22Rv1 (cell line): ENCODE data around the gene GCLM.

Experiments
- ZFX ChIP-seq: fragments of 450-650 bp; IDR thresholded peaks from 2 replicates; pipeline ENCODE4 v1.6.1; 2017; ENCODE audit warnings: antibody characterized with exemption, borderline replicate concordance
- TF ChIP-seq, protein P1 (sequence below): fragments of 450-650 bp; IDR thresholded peaks from 2 replicates; pipeline ENCODE4 v1.5.1; 2017; ENCODE audit warnings: mild to moderate bottlenecking

DNA sequence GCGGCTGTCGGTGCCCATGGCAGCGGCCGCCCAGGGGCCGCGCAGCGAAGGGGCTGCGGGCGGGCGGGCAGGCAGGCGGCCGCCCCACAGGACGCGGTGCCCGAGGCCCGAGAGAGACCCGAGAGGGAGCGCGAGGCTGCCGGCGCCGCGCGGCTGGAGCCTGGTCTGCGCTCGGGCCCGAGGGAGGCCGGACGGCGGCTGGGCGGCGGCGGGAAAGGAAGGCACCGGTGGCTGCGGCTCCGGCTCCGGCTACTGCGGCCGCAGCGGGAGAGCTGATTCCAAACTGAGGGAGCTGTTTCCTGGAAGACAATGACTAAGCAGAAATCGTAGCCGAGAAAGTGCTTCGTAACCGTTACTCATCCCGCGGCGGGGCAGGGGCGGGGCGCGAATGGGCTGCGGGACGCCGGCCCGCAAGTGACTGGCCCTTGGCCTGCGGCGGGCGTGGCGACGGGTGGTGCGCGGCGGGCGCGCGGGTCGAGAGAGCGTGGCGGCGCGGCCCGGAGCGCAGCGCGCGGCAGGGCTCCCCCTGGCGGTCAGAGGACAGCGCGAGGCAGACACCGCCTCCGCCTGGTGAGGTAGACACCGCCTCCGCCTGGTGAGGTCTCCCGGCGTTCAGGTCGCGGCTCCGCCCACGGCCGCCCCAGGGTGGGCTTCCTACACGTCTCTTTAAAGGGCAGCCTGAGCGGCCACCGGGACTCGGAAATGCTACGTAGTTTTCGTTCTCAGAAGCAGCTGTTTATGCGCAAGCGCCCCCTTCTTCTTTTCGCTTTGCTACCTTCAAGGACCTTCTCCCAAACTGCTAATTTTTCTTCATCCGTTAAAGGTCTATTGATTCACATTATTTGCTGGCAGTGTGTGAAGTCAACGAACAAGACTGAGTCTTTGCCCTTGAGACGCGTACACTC, at the start of gene GCLM:
- TF ChIP-seq, protein P1, sequence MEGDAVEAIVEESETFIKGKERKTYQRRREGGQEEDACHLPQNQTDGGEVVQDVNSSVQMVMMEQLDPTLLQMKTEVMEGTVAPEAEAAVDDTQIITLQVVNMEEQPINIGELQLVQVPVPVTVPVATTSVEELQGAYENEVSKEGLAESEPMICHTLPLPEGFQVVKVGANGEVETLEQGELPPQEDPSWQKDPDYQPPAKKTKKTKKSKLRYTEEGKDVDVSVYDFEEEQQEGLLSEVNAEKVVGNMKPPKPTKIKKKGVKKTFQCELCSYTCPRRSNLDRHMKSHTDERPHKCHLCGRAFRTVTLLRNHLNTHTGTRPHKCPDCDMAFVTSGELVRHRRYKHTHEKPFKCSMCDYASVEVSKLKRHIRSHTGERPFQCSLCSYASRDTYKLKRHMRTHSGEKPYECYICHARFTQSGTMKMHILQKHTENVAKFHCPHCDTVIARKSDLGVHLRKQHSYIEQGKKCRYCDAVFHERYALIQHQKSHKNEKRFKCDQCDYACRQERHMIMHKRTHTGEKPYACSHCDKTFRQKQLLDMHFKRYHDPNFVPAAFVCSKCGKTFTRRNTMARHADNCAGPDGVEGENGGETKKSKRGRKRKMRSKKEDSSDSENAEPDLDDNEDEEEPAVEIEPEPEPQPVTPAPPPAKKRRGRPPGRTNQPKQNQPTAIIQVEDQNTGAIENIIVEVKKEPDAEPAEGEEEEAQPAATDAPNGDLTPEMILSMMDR = peak; percentile 99
- TF ChIP-seq ZFX = no peak
